ENCODE measurements around the gene FAM114A1. TPM values are rescaled to one million over a fixed set of nuclear protein-coding genes. Genes with fewer than 3 reads are reported as not detected.

Gene FAM114A1
- total and polyA plus RNA-seq, 2 of the 4 experiments (the other 2 are of a cell fraction), result 135 to 649 TPM

DNA sequence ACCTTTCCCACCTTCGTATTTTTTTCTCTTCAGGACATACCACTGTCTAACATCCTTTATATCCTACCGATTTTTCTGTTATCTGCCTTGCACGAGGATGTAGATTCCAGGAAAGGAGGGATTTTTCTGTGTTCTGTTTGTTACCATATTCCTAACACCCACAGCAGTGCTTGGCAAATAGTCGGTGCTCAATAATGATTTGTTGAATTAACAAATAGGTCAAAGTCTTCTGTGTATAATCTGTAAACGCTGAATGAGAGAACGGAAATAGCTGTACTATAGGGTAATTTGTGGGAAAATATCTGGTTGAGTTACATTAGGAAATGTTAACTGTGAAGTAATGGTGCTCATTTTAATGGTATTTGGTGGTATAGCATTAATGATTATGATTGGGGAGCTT is 83.1 kb downstream of the FAM114A1 start:
- no peak overlapping the region for H3K4me3 ChIP-seq (ENCODE audit: insufficient read depth, low read depth, low read length)
- H3K14ac ChIP-seq (replicated peaks; ENCODE audit: low read depth, low read length), result peak overlapping the region; percentile 91
- no peak overlapping the region for H2AK9ac ChIP-seq (replicated peaks; ENCODE audit: low read depth, low read length, poor library complexity)
- POLR2A ChIA-PET (ENCODE audit: unreplicated experiment), result interaction anchor here (0.5 to 0.9 kb wide), 2 partner anchors 94 to 158 kb away, joined by 4 read pairs; no protein-coding TSS in a partner anchor
- no peaks in the 10 kb centered on the region for H4K20me1 ChIP-seq (ENCODE audit: insufficient read depth, low read length)
- no peak overlapping the region for H2AK5ac ChIP-seq (ENCODE audit: low read depth, low read length)
- H3K9ac ChIP-seq (ENCODE audit: low read depth, low read length), result no peak overlapping the region
- peak overlapping the region; percentile 97 for H2BK120ac ChIP-seq (ENCODE audit: low read depth, low read length)
- in situ Hi-C loops (cut with MboI; ENCODE audit: low sequenced_read_pairs) (no loop called here), intact Hi-C loops (cut with micrococcal nuclease) (no loop called here), dilution Hi-C loops (cut with HindIII; ENCODE audit: low sequenced_read_pairs, unreplicated experiment) (no loop called here)
- no peaks in the 10 kb centered on the region for H3K27me3 ChIP-seq (ENCODE audit: control insufficient read depth, insufficient read depth, low read length)
- H3K4ac ChIP-seq (ENCODE audit: low read depth, low read length), result peak overlapping the region; percentile 94; the same call in 1 of the 2 replicates
- TF ChIP-seq CEBPB (IDR thresholded peaks at IDR 0.05; ENCODE audit: low read depth, low read length), result no peak
- TF ChIP-seq RFX5 (IDR thresholded peaks at IDR 0.05; ENCODE audit: low read depth, low read length), result no peak
- no peak for TF ChIP-seq MXI1 (IDR thresholded peaks at IDR 0.05; ENCODE audit: borderline replicate concordance, low read depth, low read length)
- H3K4me2 ChIP-seq (ENCODE audit: low read depth, low read length), result no peak overlapping the region
- peak overlapping the region; percentile 89 for H2BK5ac ChIP-seq (ENCODE audit: low read depth, low read length, poor library complexity, severe bottlenecking)
- peaks cover 7% of the 10 kb centered on the region for H3K9me1 ChIP-seq (ENCODE audit: insufficient read depth, low read length)
- ATAC-seq (ENCODE audit: low read depth) (no peak), DNase-seq (peak; percentile 65)
- 0 out of 2 replicates have a peak overlapping the region, but pooled peaks have one; percentile 19 for H3K23ac ChIP-seq (ENCODE audit: low read depth, low read length)
- 50 to 100% methylated on average over 1 to 2 of the region's 6 CpGs for WGBS, 2 experiments (ENCODE audit: extremely low coverage in 2 of 2, insufficient read length in 1 of 2)
- no TSS peak for BruUV-seq (replicated peaks)
- H2AFZ ChIP-seq (replicated peaks; ENCODE audit: low read length, poor library complexity), result no peak overlapping the region
- H4K5ac ChIP-seq (ENCODE audit: low read depth, low read length), result peak overlapping the region; percentile 83
- H3K27ac ChIP-seq (ENCODE audit: insufficient read depth, low read length), result peak overlapping the region; percentile 70; the same call in 1 of the 2 replicates
- no peaks in the 10 kb centered on the region for H3K36me3 ChIP-seq (ENCODE audit: control insufficient read depth, insufficient read depth, low read length)
- peak overlapping the region; percentile 41; the same call in 1 of the 2 replicates for H3K56ac ChIP-seq (ENCODE audit: extremely low read depth, insufficient read depth, low read length)
- H3K4me1 ChIP-seq (ENCODE audit: control insufficient read depth, insufficient read depth, low read length), result peaks cover 20% of the 10 kb centered on the region
- no peaks in the 10 kb centered on the region for H3K9me3 ChIP-seq (ENCODE audit: control insufficient read depth, insufficient read depth, low read length)
- CTCF ChIA-PET, result interaction anchor here (1.4 kb wide), 1 partner anchor 184 kb away, joined by 3 read pairs; no protein-coding TSS in a partner anchor
- H3K18ac ChIP-seq (ENCODE audit: low read depth, low read length), result peak overlapping the region; percentile 82
- peak overlapping the region; percentile 79 for H4K91ac ChIP-seq (ENCODE audit: insufficient read depth, low read depth, low read length)
- H2BK15ac ChIP-seq (ENCODE audit: low read depth, low read length), result peak overlapping the region; percentile 96
- peak overlapping the region; percentile 78 for H2BK20ac ChIP-seq (ENCODE audit: low read depth, low read length)
- H4K8ac ChIP-seq (ENCODE audit: low read depth in 2 of 2, low read length in 2 of 2), result peak overlapping the region; percentile 91
- H3K79me1 ChIP-seq (ENCODE audit: low read depth in 1 of 2, low read length in 2 of 2), result peaks cover 0 to 15% of the 10 kb centered on the region in 2 experiments; a peak in 2 of 4 replicates
